HL-60 (cell line): ENCODE results near the gene COL6A3.

Source experiments
- DNase-seq, 2 experiments: peaks; one replicate each; pipeline ENCODE4 v3.0.0-alpha.2; 2010 to 2020; ENCODE audit warnings: low read depth in 1 of 2, low spot score in 1 of 2
- H3K27ac ChIP-seq: fragments of 250-450 bp; sonication (Bioruptor Pico); replicated peaks from 2 replicates; pipeline ENCODE4 v1.5.1; 2020; ENCODE audit warnings: mild to moderate bottlenecking, moderate library complexity
- H3K27me3 ChIP-seq: fragments of 250-450 bp; sonication (Bioruptor Pico); 2 replicates; pipeline ENCODE4 v1.5.1; 2021; ENCODE audit warnings: mild to moderate bottlenecking, moderate library complexity; ENCODE audit not compliant: insufficient read depth, poor library complexity, severe bottlenecking
- H3K4me3 ChIP-seq: replicated peaks from 2 replicates; pipeline ENCODE4 v1.5.1; 2011; ENCODE audit warnings: mild to moderate bottlenecking, control low read depth, low read length; ENCODE audit not compliant: insufficient read depth
- GABPA ChIP-seq: IDR thresholded peaks from 2 replicates; pipeline ENCODE4 v1.6.1; 2012; ENCODE audit warnings: low read depth
- POLR2AphosphoS5 ChIP-seq: IDR thresholded peaks from 2 replicates; pipeline ENCODE4 v1.6.1; 2012; ENCODE audit warnings: low read depth
- REST ChIP-seq: IDR thresholded peaks from 2 replicates; pipeline ENCODE4 v1.6.1; 2012; ENCODE audit warnings: low read depth; ENCODE audit not compliant: insufficient replicate concordance
- SPI1 ChIP-seq: IDR thresholded peaks from 2 replicates; pipeline ENCODE4 v1.6.1; 2012; ENCODE audit warnings: low read depth, mild to moderate bottlenecking, borderline replicate concordance
- TF ChIP-seq, protein P1 (sequence below): IDR thresholded peaks from one replicate; pipeline ENCODE4 v1.5.1; 2011; ENCODE audit warnings: low read length, control low read depth, inconsistent platforms; ENCODE audit not compliant: insufficient read depth

COL6A3 gene

GRCh38 chr2:237424544-237424943 lies 10.6 kb upstream of the COL6A3 start:
- DNase-seq: no peak
- Histone ChIP-seq H3K27ac (no peak overlapping the region), H3K4me3 (no peak overlapping the region), H3K27me3 (peaks cover 6% of the 10 kb centered on the region)
- TF ChIP-seq, protein P1, sequence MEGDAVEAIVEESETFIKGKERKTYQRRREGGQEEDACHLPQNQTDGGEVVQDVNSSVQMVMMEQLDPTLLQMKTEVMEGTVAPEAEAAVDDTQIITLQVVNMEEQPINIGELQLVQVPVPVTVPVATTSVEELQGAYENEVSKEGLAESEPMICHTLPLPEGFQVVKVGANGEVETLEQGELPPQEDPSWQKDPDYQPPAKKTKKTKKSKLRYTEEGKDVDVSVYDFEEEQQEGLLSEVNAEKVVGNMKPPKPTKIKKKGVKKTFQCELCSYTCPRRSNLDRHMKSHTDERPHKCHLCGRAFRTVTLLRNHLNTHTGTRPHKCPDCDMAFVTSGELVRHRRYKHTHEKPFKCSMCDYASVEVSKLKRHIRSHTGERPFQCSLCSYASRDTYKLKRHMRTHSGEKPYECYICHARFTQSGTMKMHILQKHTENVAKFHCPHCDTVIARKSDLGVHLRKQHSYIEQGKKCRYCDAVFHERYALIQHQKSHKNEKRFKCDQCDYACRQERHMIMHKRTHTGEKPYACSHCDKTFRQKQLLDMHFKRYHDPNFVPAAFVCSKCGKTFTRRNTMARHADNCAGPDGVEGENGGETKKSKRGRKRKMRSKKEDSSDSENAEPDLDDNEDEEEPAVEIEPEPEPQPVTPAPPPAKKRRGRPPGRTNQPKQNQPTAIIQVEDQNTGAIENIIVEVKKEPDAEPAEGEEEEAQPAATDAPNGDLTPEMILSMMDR: no peak
- no peak for TF ChIP-seq POLR2AphosphoS5
- no peak for TF ChIP-seq REST
- no peak for TF ChIP-seq SPI1
- no peak for TF ChIP-seq GABPA

GRCh38 chr2:237423891-237424290 lies 9.9 kb upstream of the COL6A3 start:
- DNase-seq: no peak
- no peak overlapping the region for H3K4me3 ChIP-seq
- TF ChIP-seq REST (no peak), SPI1 (no peak), GABPA (no peak), POLR2AphosphoS5 (no peak)
- TF ChIP-seq, protein P1: no peak
- H3K27ac ChIP-seq: no peak overlapping the region
- H3K27me3 ChIP-seq: peaks cover 6% of the 10 kb centered on the region

DNA sequence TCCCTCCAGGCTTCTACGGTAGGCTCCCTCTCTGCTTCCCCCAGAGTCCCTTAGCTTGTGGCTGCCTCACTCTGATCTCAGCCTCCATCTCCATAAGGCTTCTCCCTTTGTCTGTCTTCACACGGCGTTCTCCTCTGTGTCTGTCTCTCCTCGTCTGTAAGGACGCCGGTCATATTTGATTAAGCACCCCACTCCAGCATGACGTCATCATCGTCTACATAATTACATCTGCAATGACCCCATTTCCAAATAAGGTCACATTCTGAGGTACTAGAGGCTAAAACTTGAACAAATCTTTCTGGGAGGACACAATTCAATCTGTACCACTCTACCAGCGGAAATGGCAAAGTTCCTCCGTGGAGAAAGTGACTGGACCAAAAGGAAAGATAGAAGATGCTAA lies 8.3 kb upstream of the COL6A3 start:
- H3K4me3 ChIP-seq: no peak overlapping the region
- TF ChIP-seq GABPA: no peak
- TF ChIP-seq REST: no peak
- TF ChIP-seq SPI1: no peak
- TF ChIP-seq, protein P1: no peak
- TF ChIP-seq POLR2AphosphoS5: no peak
- H3K27ac ChIP-seq: no peak overlapping the region
- DNase-seq: no peak
- peaks cover 6% of the 10 kb centered on the region for H3K27me3 ChIP-seq
